ENCODE results near the gene EFHD2.

DNA sequence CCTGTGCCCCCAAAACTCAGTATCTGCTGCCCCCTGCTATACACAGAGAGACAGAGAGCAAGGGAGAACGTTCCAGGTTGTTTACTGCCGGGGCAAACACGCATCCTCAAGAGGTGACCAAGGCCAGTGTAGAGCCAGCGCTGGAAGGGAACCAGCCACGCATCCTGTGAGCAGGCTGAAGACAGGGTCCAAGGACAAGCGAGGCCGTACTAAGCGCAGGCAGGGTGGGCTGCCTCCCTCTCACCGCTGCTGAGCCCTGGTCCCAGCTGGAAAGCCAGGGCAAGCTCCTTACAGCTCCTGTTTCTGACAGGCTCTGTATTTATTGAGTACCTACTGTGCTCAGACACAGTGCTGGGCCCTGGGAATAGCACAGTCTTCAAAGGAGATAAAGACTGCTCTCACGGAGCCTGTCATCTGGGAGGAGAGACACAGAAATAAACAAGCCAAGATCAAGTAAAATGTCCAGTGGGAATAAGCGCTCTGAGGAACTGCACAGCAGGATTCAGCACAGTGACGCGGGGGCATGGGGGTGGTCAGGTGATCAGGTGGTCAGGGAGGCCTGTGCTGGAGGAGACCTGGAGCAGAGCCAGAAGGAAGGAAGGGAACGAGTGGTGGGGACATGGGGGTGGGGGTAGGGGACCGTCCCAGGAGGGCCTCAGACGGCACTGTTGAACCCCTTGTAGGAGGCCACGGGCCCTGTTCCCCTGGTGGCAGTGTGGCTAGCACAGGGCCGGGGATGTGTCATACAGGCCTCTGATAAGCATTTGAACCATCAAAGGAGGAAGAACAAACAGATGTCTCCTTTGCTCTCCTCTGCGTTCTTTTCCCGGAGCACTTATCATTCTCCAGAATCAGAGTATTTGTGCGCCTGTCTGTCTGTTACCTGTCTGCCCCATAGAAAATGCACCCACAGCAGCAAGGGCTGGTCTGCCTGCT, 37.8 kb upstream of the EFHD2 start:
- TF ChIP-seq CTCF (IDR thresholded peaks at IDR 0.05) (no peak), EZH2 (IDR thresholded peaks at IDR 0.05) (no peak)
